ENCODE measurements around the gene SEPTIN7.

The SEPTIN7 gene

DNA sequence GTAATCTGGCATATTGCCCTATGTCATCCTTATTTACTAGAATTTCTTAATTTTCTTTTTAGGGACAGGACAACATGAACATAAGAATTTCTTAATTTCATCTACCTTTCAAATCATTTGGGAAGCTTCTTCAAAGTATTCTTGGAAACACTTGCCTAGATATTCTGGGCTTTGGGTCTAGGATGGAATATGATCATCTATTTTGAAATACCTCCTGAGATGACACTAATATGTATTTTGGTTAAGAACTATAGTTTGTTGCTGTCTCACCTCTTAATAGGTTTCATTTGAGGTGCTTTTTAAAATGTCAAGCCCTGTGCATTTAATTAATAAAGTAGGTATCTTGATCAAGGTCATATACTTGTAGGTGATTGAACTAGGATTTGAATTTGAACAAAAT, 49.1 kb downstream of the SEPTIN7 start:
- no peak for TF ChIP-seq CTCF (IDR thresholded peaks at IDR 0.05; ENCODE audit: borderline replicate concordance, insufficient read depth, low read depth, low read length)
- H3K4me3 ChIP-seq (ENCODE audit: low read depth, low read length) = no peak overlapping the region
